ENCODE measurements around the gene FICD. TPM values are rescaled to one million over a fixed set of nuclear protein-coding genes. Genes with fewer than 3 reads are reported as not detected.

The FICD gene
- polyA plus RNA-seq, 1 donor from 2014 or later: 1.5 TPM

GRCh38 chr12:108502922-108503321, 12.2 kb upstream of the FICD start:
- H3K4me3 ChIP-seq (ENCODE audit: low read length): no peak overlapping the region
- TF ChIP-seq MXI1 (conservative IDR thresholded peaks at IDR 0.05; ENCODE audit: poor library complexity, severe bottlenecking) (no peak), EP300 (conservative IDR thresholded peaks at IDR 0.05; ENCODE audit: poor library complexity, severe bottlenecking) (no peak), SMC3 (conservative IDR thresholded peaks at IDR 0.05; ENCODE audit: poor library complexity) (no peak), TAF1 (IDR thresholded peaks at IDR 0.05; ENCODE audit: low read depth) (no peak)
- no peak overlapping the region for H3K9ac ChIP-seq (ENCODE audit: low read length)
- H3K36me3 ChIP-seq (ENCODE audit: insufficient read depth, low read length): no peaks in the 10 kb centered on the region
- no peaks in the 10 kb centered on the region for H3K9me2 ChIP-seq (ENCODE audit: insufficient read depth, low read length)
- H3K27ac ChIP-seq (ENCODE audit: low read length): no peak overlapping the region
- no peaks in the 10 kb centered on the region for H3K79me2 ChIP-seq (replicated peaks; ENCODE audit: insufficient read depth, low read length)
- no peak overlapping the region for H2AFZ ChIP-seq (ENCODE audit: low read depth, low read length)
- H3F3A ChIP-seq (ENCODE audit: insufficient read depth, low read length, poor library complexity, severe bottlenecking): no peaks in the 10 kb centered on the region
- no peaks in the 10 kb centered on the region for H3K27me3 ChIP-seq (ENCODE audit: insufficient read depth, low read depth, low read length)
- H3K9me3 ChIP-seq (ENCODE audit: low read length): peaks cover 5% of the 10 kb centered on the region
- H4K20me1 ChIP-seq (ENCODE audit: insufficient read depth): no peaks in the 10 kb centered on the region
- H3K4me2 ChIP-seq (ENCODE audit: low read length): no peak overlapping the region

GRCh38 chr12:108505129-108505528, 9.9 kb upstream of the FICD start:
- H3K4me3 ChIP-seq (ENCODE audit: low read length): no peak overlapping the region
- no peaks in the 10 kb centered on the region for H3K9me2 ChIP-seq (ENCODE audit: insufficient read depth, low read length)
- no peak overlapping the region for H2AFZ ChIP-seq (ENCODE audit: low read depth, low read length)

DNA sequence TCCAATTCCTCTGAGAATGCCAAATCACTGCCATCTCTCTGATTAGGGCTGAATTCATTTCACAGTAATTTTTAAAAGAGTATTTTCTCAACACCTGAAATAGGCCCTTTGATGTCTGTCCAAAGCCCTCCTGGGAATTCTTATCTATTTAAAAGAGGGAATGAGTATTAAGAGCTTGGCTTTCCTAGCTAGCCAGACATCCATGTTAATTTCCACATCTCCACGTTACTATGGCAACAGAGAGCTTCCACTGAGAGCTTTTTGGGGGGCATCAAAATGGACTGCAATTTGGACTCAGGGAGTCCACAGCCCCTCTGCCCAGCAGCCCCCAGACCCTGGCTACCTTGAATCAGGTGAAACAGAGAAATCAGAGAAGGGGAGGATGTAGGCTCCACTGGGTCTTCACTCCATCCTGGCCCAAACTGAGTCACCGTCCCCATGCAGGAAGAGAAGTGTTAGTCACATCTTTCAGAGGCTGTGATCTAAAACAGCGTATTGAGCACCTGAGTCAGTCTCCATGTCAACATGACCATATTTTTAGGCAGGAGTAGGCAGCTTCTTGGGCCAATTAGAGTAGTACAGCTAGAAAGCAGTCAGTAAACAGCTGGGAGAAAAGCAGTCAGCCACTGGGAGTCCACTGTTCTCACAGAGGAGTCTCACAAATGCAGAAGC, 7.0 kb upstream of the FICD start:
- no peaks in the 10 kb centered on the region for H3F3A ChIP-seq (ENCODE audit: insufficient read depth, low read length, poor library complexity, severe bottlenecking)
- H3K4me2 ChIP-seq (ENCODE audit: low read length): no peak overlapping the region
- no peak overlapping the region for H3K27ac ChIP-seq (ENCODE audit: low read length)
- H3K36me3 ChIP-seq (ENCODE audit: insufficient read depth, low read length): no peaks in the 10 kb centered on the region
- H3K9me2 ChIP-seq (ENCODE audit: insufficient read depth, low read length): no peaks in the 10 kb centered on the region
- H3K9me3 ChIP-seq (ENCODE audit: low read length): peaks cover 2% of the 10 kb centered on the region
- no peak overlapping the region for H3K4me3 ChIP-seq (ENCODE audit: low read length)
- H2AFZ ChIP-seq (ENCODE audit: low read depth, low read length): no peak overlapping the region
- H3K27me3 ChIP-seq (ENCODE audit: insufficient read depth, low read depth, low read length): no peaks in the 10 kb centered on the region
- TF ChIP-seq SMC3 (conservative IDR thresholded peaks at IDR 0.05; ENCODE audit: poor library complexity) (no peak), MXI1 (conservative IDR thresholded peaks at IDR 0.05; ENCODE audit: poor library complexity, severe bottlenecking) (no peak), RAD21 (conservative IDR thresholded peaks at IDR 0.05) (no peak), EZH2 (IDR thresholded peaks at IDR 0.05; ENCODE audit: borderline replicate concordance, insufficient read depth, low read length, poor library complexity, severe bottlenecking) (no peak), POLR2AphosphoS5 (IDR thresholded peaks at IDR 0.05) (no peak), TAF1 (IDR thresholded peaks at IDR 0.05; ENCODE audit: low read depth) (no peak), EP300 (conservative IDR thresholded peaks at IDR 0.05; ENCODE audit: poor library complexity, severe bottlenecking) (no peak)
- TF ChIP-seq, protein P1, sequence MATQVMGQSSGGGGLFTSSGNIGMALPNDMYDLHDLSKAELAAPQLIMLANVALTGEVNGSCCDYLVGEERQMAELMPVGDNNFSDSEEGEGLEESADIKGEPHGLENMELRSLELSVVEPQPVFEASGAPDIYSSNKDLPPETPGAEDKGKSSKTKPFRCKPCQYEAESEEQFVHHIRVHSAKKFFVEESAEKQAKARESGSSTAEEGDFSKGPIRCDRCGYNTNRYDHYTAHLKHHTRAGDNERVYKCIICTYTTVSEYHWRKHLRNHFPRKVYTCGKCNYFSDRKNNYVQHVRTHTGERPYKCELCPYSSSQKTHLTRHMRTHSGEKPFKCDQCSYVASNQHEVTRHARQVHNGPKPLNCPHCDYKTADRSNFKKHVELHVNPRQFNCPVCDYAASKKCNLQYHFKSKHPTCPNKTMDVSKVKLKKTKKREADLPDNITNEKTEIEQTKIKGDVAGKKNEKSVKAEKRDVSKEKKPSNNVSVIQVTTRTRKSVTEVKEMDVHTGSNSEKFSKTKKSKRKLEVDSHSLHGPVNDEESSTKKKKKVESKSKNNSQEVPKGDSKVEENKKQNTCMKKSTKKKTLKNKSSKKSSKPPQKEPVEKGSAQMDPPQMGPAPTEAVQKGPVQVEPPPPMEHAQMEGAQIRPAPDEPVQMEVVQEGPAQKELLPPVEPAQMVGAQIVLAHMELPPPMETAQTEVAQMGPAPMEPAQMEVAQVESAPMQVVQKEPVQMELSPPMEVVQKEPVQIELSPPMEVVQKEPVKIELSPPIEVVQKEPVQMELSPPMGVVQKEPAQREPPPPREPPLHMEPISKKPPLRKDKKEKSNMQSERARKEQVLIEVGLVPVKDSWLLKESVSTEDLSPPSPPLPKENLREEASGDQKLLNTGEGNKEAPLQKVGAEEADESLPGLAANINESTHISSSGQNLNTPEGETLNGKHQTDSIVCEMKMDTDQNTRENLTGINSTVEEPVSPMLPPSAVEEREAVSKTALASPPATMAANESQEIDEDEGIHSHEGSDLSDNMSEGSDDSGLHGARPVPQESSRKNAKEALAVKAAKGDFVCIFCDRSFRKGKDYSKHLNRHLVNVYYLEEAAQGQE (IDR thresholded peaks at IDR 0.05; ENCODE audit: borderline replicate concordance): no peak
- TF ChIP-seq, protein P2, sequence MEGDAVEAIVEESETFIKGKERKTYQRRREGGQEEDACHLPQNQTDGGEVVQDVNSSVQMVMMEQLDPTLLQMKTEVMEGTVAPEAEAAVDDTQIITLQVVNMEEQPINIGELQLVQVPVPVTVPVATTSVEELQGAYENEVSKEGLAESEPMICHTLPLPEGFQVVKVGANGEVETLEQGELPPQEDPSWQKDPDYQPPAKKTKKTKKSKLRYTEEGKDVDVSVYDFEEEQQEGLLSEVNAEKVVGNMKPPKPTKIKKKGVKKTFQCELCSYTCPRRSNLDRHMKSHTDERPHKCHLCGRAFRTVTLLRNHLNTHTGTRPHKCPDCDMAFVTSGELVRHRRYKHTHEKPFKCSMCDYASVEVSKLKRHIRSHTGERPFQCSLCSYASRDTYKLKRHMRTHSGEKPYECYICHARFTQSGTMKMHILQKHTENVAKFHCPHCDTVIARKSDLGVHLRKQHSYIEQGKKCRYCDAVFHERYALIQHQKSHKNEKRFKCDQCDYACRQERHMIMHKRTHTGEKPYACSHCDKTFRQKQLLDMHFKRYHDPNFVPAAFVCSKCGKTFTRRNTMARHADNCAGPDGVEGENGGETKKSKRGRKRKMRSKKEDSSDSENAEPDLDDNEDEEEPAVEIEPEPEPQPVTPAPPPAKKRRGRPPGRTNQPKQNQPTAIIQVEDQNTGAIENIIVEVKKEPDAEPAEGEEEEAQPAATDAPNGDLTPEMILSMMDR (IDR thresholded peaks at IDR 0.05; ENCODE audit: poor library complexity, severe bottlenecking): no peak
- no peak overlapping the region for H3K9ac ChIP-seq (ENCODE audit: low read length)
- no peaks in the 10 kb centered on the region for H3K79me2 ChIP-seq (replicated peaks; ENCODE audit: insufficient read depth, low read length)
- no peaks in the 10 kb centered on the region for H4K20me1 ChIP-seq (ENCODE audit: insufficient read depth)

More at GRCh38 chr12:108505129-108505528, 9.9 kb upstream of the FICD start:
- H4K20me1 ChIP-seq (ENCODE audit: insufficient read depth): no peaks in the 10 kb centered on the region
- H3K4me2 ChIP-seq (ENCODE audit: low read length): no peak overlapping the region
- H3K36me3 ChIP-seq (ENCODE audit: insufficient read depth, low read length): no peaks in the 10 kb centered on the region
- H3K9me3 ChIP-seq (ENCODE audit: low read length): peaks cover 5% of the 10 kb centered on the region
- H3K79me2 ChIP-seq (replicated peaks; ENCODE audit: insufficient read depth, low read length): no peaks in the 10 kb centered on the region
- no peaks in the 10 kb centered on the region for H3K27me3 ChIP-seq (ENCODE audit: insufficient read depth, low read depth, low read length)
- H3K27ac ChIP-seq (ENCODE audit: low read length): no peak overlapping the region
- H3K9ac ChIP-seq (ENCODE audit: low read length): no peak overlapping the region
- no peaks in the 10 kb centered on the region for H3F3A ChIP-seq (ENCODE audit: insufficient read depth, low read length, poor library complexity, severe bottlenecking)
- TF ChIP-seq SMC3 (conservative IDR thresholded peaks at IDR 0.05; ENCODE audit: poor library complexity) (no peak), POLR2AphosphoS5 (IDR thresholded peaks at IDR 0.05) (no peak), RAD21 (conservative IDR thresholded peaks at IDR 0.05) (no peak)
- TF ChIP-seq, protein P1 (IDR thresholded peaks at IDR 0.05; ENCODE audit: borderline replicate concordance): no peak

Data from neural cell (in vitro differentiated cells).